ENCODE measurements around the gene CRACDL.
A peak's percentile ranks its signal among the peaks of the same experiment; 100 is the strongest.

Gene CRACDL

DNA sequence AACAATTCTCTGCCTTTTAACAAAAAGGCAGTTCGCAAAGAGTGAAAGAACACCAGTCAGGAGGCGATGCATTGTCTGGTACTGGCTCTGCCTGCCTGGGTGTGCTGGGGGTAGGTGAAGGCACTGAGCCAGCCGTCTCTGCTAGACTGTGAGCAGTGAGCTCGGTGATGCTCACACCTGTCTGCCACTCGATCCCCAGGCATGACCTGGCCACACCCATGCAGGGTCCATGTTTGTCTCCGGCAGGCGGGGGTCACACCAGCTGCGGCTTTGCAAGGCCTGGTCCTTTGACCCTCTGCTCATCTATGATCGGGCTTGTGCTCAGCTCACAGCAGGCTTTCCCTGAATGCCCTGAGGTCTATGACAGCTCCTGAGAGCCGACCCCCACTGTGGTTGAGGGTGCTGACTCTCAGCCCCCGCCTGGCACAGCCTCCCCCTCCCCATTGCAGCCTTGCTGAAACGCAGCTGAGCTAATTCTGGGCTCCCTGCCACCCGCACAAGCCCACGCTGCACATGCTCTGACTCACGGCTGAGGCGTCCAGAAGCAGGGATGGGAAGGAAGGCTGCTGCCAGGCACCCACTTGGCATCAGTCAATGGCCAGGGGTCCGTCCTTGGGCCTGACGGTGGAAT, 23.7 kb downstream of the CRACDL start:
- TF ChIP-seq, protein P1, sequence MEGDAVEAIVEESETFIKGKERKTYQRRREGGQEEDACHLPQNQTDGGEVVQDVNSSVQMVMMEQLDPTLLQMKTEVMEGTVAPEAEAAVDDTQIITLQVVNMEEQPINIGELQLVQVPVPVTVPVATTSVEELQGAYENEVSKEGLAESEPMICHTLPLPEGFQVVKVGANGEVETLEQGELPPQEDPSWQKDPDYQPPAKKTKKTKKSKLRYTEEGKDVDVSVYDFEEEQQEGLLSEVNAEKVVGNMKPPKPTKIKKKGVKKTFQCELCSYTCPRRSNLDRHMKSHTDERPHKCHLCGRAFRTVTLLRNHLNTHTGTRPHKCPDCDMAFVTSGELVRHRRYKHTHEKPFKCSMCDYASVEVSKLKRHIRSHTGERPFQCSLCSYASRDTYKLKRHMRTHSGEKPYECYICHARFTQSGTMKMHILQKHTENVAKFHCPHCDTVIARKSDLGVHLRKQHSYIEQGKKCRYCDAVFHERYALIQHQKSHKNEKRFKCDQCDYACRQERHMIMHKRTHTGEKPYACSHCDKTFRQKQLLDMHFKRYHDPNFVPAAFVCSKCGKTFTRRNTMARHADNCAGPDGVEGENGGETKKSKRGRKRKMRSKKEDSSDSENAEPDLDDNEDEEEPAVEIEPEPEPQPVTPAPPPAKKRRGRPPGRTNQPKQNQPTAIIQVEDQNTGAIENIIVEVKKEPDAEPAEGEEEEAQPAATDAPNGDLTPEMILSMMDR (IDR thresholded peaks at IDR 0.05; ENCODE audit: low read depth, low read length, missing control alignments): no peak
- H3K4me3 ChIP-seq (replicated peaks; ENCODE audit: low read depth, low read length): no peak overlapping the region
- peak; percentile 47 for DNase-seq (ENCODE audit: extremely low read depth, low read depth)

DNA sequence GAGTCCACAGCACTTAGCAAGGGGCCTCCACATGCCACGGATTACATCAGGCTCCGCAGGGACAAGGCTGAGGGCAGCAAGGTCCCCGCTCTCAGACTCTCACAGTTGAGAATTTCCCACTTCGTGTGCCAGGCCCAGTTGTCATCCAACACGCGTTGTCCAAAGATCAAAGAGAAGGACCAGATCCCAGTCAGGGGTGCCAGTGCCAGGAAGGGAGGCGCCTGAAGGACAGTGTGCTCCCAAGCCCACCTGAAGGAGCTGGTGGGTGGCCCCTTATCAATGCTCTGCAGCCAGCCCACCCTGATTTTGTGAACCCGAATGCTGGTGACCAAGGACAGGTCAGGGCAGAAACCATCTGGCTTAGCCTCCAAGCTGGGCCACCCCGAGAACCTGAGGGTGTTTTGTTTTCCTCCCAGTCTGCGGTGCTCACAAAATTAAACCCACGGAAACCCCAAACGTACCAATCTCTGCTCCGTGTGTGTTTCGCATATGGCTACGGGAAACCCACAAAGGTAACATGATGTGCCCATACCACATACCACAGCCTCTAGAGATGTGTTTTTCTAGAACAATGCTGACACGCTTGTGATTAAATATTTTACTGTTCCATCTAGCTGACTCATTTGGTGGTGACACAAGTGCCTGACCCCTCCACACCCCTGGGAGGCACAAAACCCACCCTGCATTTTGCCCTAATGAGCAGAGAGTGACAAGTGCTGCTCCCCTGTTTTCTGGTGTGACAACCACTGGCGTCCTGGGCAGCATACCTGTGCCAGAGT, 24.5 kb downstream of the CRACDL start:
- TF ChIP-seq, protein P1 (IDR thresholded peaks at IDR 0.05; ENCODE audit: low read depth, low read length, missing control alignments): no peak

DNA sequence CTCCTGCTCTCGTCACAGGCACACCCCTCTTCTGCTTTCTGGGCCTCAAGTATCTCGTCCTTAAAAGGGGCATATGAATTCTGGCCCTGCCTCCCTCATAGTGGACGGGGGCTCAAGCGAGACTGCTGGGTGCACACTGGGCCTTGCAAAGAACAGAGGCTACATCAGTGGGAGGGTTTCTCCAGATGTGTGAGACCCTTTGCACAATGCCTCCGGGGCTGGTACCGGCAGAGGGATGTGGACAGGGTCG, 25.0 kb downstream of the CRACDL start:
- H3K4me3 ChIP-seq (replicated peaks; ENCODE audit: low read depth, low read length): no peak overlapping the region
- TF ChIP-seq, protein P1 (IDR thresholded peaks at IDR 0.05; ENCODE audit: low read depth, low read length, missing control alignments): no peak
- DNase-seq (ENCODE audit: extremely low read depth, low read depth): no peak

More for the DNA sequence above, 24.5 kb downstream of the CRACDL start:
- DNase-seq (ENCODE audit: extremely low read depth, low read depth): no peak
- H3K4me3 ChIP-seq (replicated peaks; ENCODE audit: low read depth, low read length): no peak overlapping the region

DNA sequence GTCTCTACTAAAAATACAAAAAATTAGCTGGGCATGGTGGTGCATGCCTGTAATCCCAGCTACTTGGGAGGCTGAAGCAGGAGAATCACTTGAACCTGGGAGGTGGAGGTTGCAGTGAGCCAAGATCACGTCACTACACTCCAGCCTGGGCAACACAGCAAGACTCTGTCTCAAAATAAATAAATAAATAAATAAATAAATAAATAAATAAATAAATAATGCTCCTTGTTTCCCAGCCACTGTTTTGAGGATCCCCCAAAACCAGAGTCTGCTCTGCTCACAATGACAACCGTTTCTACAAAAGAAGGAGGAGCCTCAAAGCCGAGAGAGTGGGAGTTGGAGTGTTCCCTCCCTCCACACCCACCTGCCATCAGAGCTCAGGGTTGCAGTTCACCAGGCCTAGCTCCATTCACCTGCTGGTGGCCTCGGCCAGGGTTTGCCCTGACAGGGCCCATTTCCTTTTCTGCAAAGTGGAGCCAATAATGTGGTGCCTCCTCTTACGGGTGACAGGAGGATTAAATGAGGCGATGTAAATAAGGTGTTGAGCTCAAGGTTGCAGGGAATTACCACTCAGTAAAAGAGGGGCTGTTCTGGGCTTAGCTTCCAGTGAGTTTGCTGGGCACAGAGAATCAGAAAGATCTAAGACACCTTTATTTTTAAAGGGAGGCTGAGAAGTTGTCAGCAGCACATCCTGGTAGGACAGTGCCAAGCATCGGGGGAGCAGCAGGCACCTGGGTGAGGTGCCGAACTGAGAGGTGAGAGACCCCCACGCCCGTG, 25.5 kb downstream of the CRACDL start:
- TF ChIP-seq, protein P1 (IDR thresholded peaks at IDR 0.05; ENCODE audit: low read depth, low read length, missing control alignments): no peak
- no peak for DNase-seq (ENCODE audit: extremely low read depth, low read depth)
- H3K4me3 ChIP-seq (replicated peaks; ENCODE audit: low read depth, low read length): no peak overlapping the region

DNA sequence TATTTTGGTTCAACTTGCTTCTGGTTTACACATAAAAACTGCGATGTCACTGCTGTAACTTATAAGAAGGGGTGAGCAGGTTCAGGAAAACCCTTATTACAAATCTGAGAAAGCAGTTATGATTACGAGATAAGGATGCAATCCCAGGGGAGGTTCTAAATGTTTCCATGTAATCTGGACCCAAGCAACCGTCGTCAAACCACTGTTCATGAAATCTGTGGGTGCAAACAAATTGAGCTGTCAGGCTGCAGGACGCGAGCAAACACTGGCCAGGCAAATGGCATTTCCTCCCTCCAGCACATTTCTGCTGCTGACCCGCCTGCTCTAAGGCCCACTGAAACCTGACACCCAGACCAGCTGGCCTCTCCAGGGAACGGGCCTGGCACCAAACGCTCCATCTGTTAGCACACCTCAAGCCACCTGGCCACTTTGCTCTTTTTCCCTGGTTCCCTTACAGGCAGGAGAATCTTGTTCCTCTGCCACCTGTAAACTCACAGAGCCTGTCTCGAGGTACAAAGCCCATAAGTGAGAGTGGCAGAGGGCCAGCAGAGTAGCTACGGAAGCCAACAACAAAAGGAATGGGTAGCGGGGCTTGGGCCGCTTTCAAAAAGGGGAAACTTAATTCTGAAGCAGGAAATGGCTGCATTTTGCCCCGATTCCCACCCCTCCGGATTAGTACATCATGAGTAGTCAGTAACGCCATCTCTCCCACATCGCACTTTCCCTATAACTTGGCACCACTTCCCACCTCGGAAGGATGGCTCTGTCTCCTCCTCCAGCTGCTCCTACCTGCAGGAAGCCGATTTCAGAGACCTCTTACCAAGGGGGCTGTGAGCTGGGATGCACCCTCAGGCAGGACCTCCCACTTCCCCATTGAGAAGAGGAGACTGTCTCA, 26.5 kb downstream of the CRACDL start:
- peak; percentile 14 for DNase-seq (ENCODE audit: extremely low read depth, low read depth)
- no peak overlapping the region for H3K4me3 ChIP-seq (replicated peaks; ENCODE audit: low read depth, low read length)
- TF ChIP-seq, protein P1 (IDR thresholded peaks at IDR 0.05; ENCODE audit: low read depth, low read length, missing control alignments): no peak

DNA sequence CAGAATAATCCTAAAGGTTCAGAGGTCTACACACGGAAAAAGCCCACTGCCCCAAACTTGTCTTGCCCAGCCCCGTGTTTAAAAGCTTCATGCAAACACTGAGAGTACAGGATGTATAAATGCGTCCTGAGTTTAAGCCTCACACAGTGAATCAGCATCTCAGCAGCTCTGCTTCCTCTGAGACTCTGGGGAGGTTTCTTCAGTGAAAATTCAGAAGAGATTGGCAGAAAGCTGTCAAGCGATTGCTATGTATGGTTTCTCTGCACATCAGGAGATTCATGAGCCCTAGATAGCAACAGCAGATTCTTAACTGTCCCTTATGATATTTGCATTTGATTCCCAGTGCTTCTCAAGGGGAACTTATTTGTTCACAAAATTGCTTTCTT, 27.1 kb downstream of the CRACDL start:
- TF ChIP-seq, protein P1 (IDR thresholded peaks at IDR 0.05; ENCODE audit: low read depth, low read length, missing control alignments): no peak
- H3K4me3 ChIP-seq (replicated peaks; ENCODE audit: low read depth, low read length): no peak overlapping the region
- no peak for DNase-seq (ENCODE audit: extremely low read depth, low read depth)
